Anterior cingulate cortex (tissue), 58 donors: Measurements from ENCODE around the gene FCRL5.
A peak's percentile ranks its signal among the peaks of the same experiment; 100 is the strongest.

ENCODE experiments used
- DNase-seq, 58 donors: peaks; one replicate each; lab custom pipeline; 2025; lab: John Stamatoyannopoulos, UW

Gene FCRL5

GRCh38 chr1:157532569-157532968, 19.7 kb downstream of the FCRL5 start:
- no peak for DNase-seq

- DNase-seq, result no peak
Measured at GRCh38 chr1:157523774-157524493, 28.4 kb downstream of the FCRL5 start.

GRCh38 chr1:157521056-157521455, 31.3 kb downstream of the FCRL5 start:
- no peak for DNase-seq

- no peak for DNase-seq
Measured at GRCh38 chr1:157520386-157520935, 31.9 kb downstream of the FCRL5 start.

GRCh38 chr1:157519451-157519850, 32.9 kb downstream of the FCRL5 start:
- no peak for DNase-seq

GRCh38 chr1:157517016-157517415, 35.3 kb downstream of the FCRL5 start:
- DNase-seq, result no peak

- DNase-seq, result no peak
Measured at GRCh38 chr1:157515709-157516108, 36.6 kb downstream of the FCRL5 start.

- DNase-seq, result no peak
Measured at GRCh38 chr1:157515141-157515540, 37.2 kb downstream of the FCRL5 start.

- no peak for DNase-seq
Measured at GRCh38 chr1:157512036-157512969, 40.0 kb downstream of the FCRL5 start.

- no peak for DNase-seq
Measured at GRCh38 chr1:157509546-157510232, 42.6 kb downstream of the FCRL5 start.

GRCh38 chr1:157505481-157506272, 46.6 kb downstream of the FCRL5 start:
- DNase-seq, result peak in 48 of 58 donors; percentile 2 to 69 (median 22)

- DNase-seq, result no peak
Measured at GRCh38 chr1:157504646-157505045, 47.7 kb downstream of the FCRL5 start.

- no peak for DNase-seq
Measured at GRCh38 chr1:157499521-157499920, 52.8 kb downstream of the FCRL5 start.

- no peak for DNase-seq
Measured at GRCh38 chr1:157498736-157499090, 53.6 kb downstream of the FCRL5 start.

- DNase-seq, result no peak
Measured at GRCh38 chr1:157497987-157498735, 54.2 kb downstream of the FCRL5 start.

GRCh38 chr1:157497284-157497683, 55.0 kb downstream of the FCRL5 start:
- DNase-seq, result no peak

GRCh38 chr1:157496121-157496526, 56.2 kb downstream of the FCRL5 start:
- peak in 11 of 58 donors; percentile 0 to 31 (median 9) for DNase-seq

- DNase-seq, result no peak
Measured at GRCh38 chr1:157495285-157495684, 57.0 kb downstream of the FCRL5 start.

- no peak for DNase-seq
Measured at GRCh38 chr1:157494093-157494492, 58.2 kb downstream of the FCRL5 start.
